ENCODE data around the gene DBNL.

The DBNL gene

GRCh38 chr7:44045226-44046014, 918 bp downstream of the DBNL start:
- no peak for DNase-seq

GRCh38 chr7:44046321-44047061, 2.0 kb downstream of the DBNL start:
- no peak for DNase-seq

- DNase-seq: no peak
Measured at GRCh38 chr7:44048031-44048795, 3.7 kb downstream of the DBNL start.

- DNase-seq: no peak
Measured at GRCh38 chr7:44050121-44050914, 5.8 kb downstream of the DBNL start.

GRCh38 chr7:44050915-44051560, 6.5 kb downstream of the DBNL start:
- no peak for DNase-seq

- DNase-seq: no peak
Measured at GRCh38 chr7:44051611-44052220, 7.2 kb downstream of the DBNL start.

GRCh38 chr7:44052771-44053365, 8.4 kb downstream of the DBNL start:
- no peak for DNase-seq

- DNase-seq: no peak
Measured at GRCh38 chr7:44056681-44057080, 12.2 kb downstream of the DBNL start.

GRCh38 chr7:44057181-44057848, 12.8 kb downstream of the DBNL start:
- no peak for DNase-seq

- no peak for DNase-seq
Measured at GRCh38 chr7:44057849-44058758, 13.6 kb downstream of the DBNL start.

GRCh38 chr7:44058759-44059218, 14.3 kb downstream of the DBNL start:
- no peak for DNase-seq

- no peak for DNase-seq
Measured at GRCh38 chr7:44059219-44060090, 15.0 kb downstream of the DBNL start.

- no peak for DNase-seq
Measured at GRCh38 chr7:44060091-44060947, 15.8 kb downstream of the DBNL start.

GRCh38 chr7:44060948-44061644, 16.6 kb downstream of the DBNL start:
- DNase-seq: no peak

GRCh38 chr7:44061645-44062179, 17.2 kb downstream of the DBNL start:
- no peak for DNase-seq

GRCh38 chr7:44062180-44062902, 17.8 kb downstream of the DBNL start:
- no peak for DNase-seq

Measured in NCI-H146 (cell line).